Left ventricle myocardium superior (tissue), 1 donor: ENCODE data around the gene RNF4. TPM values are rescaled to one million over a fixed set of nuclear protein-coding genes. Genes with fewer than 3 reads are reported as not detected.
A peak's percentile ranks its signal among the peaks of the same experiment; 100 is the strongest.

Experiments
- ATAC-seq: fragments of 200-7000 bp; cut with Tn5 transposase; one replicate; pipeline ENCODE4 v1.9.1; 2020; ENCODE audit warnings: mild to moderate bottlenecking, moderate library complexity
- DNase-seq: peaks from one replicate; pipeline ENCODE4 v3.0.0-alpha.2; 2020
- intact Hi-C: fragments of 100-400 bp; cut with micrococcal nuclease; formaldehyde crosslinking; loops from one replicate; pipeline ENCODE4 v1.11.0; 2022
- total RNA-seq: library from RNA; stranded (reverse); fragmentation: NEBNext Ultra II Directional; extraction: Animal tissue kit (Norgen Biotek cat#: 25700); gene quantifications from one replicate; pipeline ENCODE4 v1.2.1, GENCODE V29; 2021
- donor health status: DM: no; HTN: yes; CAD: no; lungs with severe emphysema.

RNF4 gene
- total RNA-seq, 1 donor from 2014 or later = 26.1 TPM

DNA sequence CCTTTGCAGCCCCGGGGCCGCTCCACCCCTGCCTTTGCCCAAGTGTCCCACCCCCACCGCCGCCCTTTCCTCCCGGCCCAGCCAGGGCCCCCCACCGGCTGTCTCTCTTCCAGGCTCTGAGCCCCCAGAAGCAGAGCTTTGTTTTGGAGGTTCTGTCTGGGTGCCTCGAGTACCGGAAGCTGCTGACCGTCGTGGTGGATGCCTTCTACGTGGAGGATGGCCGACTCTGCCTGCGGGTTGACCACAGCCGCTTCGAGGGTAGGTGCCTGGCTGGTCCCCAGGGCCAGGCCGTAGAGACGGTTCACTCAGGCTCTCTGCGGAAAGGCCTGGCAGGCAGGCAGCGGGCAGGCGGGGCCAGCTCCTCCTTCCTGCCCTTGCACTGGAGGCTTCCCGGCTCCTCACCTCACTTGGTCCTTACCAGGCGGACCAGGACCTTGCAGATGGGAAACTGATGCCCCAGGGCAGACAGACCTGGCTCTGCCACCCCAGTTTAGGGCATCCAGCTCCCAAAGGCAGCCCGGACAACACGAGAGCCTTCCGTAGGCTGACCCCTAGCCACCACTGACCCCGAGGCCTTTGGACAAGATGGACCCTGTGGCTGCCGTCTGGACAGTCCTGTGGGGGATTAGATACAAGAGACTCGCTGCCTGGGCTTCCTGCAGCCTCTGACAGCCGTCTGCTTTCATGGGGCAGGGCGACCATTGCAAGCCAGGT is 32.0 kb upstream of the RNF4 start:
- intact Hi-C loops = no loop called here
- no peak for ATAC-seq
- DNase-seq = no peak

DNA sequence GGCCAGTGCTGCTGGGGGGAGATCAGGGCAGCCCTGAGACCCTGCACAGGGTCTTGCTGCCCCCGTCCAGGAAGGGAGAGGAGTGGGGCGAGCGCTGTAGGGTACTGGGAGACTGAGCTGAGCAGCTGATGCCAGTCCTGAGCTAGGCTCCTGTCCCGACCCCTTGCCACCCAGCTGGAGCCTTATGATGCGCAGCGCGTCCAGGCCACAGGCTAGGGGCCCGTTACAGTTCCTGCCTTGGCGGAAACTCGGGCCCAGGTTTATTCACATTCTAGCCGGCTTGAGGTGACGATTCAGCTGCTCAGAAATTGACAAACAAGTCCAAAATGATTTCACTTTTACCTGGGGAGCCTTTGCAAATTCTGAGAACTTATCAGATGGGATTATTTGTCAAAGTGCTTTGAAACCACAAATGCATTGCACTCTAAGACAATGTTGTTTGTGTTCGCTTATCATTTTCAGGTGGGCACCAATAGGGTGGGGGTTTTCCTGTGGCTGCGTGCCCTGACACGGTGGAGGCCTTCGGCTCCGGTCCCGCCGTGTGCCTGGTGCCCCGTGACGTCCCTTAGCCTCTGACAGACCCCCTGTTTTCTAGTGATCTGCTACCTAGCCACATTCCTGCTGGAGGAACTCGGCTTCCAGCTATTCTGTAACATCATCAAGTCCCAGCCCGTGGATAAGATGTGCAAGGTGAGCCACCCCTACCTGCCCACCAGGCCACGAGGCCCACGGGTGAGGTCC is 31.3 kb upstream of the RNF4 start:
- ATAC-seq (no peak), DNase-seq (no peak)
- intact Hi-C loops = no loop called here

DNA sequence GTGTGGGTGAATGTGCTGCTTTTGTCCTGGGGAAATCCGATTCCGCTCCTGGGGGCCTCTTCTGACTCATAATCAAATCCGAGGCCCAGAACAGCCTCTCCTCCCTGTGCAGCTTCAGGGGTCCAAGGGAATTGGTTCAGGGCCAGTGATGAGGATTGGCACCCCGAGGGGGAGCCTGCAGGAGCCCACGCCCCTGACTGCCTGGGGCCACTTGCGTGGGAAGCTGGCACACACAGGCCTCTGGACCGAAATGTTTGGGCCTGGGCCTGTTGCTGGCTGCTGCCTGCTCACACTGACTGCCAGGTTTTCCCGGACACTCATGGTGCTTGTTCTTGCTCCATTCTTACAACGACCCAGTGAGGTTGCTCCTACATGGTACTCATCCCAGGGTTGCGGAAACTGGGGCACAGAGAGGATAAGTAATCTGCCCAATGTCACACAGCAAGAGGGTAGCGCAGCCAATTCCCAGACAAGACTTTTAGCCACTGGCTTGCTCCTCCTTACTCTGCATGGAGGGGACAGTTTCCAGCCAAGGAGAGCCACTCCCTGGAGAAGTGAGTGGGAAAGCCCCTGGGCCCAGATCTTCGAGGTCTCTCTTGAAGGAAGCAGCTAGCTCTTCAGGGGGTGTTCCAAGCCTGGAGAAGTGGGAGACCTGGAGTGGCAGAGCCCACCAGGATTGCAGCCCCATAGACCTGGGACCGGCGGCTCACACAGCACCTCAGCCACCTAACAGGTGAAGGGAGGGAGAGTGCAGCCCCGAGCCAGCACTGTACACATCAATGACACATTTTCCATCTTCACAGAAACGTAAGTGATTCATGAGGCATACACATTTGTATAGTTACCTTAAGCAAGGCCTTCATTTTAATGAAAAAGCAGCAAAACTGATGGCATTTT is 29.8 kb upstream of the RNF4 start:
- intact Hi-C loops = no loop called here
- no peak for ATAC-seq
- DNase-seq = no peak

DNA sequence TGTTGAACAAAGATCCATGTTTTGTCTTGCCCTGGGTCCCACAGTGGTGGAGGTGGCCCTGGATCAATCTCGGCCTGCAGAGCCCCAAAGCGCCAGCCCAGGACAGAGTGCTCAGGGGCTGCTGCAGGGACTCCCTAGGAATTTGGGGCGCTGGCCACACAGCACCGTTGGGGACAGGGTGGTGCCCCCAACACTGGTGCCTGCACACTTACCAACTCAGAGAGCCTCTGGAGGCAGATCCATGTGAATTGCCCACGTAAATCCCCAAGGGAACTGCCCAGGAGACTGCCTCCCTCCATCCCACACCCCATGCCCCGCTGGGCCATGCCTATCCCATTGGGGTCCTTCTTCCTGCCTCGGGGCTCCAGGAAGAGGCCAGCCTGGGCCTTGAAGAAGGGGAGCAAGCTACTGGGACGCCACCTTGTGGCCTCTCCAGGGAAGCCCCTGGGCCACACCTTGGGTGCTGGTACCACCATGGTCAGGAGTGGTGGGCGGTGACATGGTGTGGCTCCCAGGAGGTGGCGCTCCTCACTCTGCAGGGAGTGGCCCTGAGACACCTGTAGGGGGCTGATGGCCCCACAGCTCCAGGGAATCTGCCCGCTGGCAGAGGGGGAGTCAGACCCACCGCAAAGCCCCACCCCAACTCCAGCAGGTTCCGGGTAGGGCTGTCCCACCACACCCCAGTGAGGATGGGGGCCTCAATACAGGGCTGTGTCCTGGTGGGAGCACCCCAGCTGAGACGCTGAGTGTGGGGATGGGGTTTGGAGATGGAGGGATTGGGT is 27.3 kb upstream of the RNF4 start:
- intact Hi-C loops = no loop called here
- DNase-seq (peak; percentile 71), ATAC-seq (peak; percentile 83)

DNA sequence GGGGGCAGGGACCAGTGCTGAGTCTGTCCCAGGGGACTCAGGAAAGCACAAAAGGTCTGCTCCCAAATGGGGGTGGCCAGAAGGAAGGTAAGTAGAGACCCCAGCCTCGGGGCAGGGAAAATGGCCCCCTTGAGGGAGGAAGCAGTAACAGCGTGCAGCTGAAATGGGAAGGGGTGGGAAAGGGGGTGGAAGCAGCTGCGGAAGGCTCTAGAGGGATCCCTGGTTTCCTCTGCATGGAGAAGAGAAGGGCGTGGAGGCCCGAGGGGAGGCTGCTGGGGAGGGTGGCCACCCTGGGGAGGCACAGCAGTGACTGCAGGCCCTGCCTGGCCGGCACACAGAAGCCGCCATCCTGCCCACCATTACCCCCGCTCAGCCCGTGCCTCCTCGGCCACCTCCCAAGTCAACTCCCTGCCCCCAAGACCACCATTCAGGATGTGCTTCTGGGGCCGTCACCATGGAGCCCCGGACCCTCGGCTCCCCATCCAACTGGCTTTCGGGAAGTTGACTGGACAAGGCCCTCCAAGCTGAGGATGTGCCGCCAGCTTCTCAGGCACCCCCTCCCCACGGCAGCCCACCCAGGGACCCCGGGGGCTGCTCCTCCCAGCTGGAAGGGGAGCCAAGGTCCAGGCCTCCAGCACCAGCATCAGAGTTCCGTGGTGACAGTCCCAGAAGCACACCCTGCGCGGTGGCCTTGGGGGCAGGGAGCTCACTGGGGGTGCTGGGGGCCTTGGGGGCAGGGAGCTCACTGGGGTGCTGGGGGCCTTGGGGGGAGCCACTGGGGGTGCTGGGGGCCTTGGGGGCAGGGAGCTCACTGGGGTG is 26.5 kb upstream of the RNF4 start:
- DNase-seq = no peak
- ATAC-seq = no peak
- intact Hi-C loops = no loop called here

DNA sequence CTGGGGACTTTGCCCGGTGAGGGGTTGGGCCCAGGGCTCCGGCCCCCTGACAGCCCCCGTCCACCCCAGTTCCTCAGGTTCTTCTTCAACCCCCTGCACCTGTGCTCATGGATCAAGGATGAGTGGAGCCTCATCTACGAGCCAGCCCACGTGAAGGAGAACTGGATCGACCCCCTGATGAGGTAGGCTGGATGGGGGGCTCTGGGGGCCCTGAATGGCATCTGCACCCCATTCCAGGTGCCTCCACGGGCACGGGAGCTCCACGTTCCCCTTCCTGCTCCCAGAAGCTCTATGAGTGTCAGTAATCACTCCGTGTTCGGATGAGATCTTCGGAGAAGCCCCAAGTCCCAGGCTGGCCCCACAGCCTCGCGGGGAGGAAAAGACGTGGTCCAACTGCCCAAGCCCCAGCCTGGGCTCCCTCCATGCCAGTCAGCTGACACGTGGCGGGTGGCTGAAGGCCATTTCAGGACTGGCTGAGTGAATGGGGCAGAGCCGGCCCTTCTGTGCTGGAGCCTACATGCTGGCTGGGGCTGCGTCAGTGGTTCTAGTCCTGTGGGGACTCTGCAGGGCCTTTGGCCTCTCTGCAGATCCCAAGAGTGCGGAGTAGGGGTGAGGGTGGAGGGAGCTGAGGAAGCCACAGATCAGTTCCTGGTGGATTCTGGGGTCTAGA is 25.7 kb upstream of the RNF4 start:
- intact Hi-C loops = no loop called here
- ATAC-seq = no peak
- no peak for DNase-seq

DNA sequence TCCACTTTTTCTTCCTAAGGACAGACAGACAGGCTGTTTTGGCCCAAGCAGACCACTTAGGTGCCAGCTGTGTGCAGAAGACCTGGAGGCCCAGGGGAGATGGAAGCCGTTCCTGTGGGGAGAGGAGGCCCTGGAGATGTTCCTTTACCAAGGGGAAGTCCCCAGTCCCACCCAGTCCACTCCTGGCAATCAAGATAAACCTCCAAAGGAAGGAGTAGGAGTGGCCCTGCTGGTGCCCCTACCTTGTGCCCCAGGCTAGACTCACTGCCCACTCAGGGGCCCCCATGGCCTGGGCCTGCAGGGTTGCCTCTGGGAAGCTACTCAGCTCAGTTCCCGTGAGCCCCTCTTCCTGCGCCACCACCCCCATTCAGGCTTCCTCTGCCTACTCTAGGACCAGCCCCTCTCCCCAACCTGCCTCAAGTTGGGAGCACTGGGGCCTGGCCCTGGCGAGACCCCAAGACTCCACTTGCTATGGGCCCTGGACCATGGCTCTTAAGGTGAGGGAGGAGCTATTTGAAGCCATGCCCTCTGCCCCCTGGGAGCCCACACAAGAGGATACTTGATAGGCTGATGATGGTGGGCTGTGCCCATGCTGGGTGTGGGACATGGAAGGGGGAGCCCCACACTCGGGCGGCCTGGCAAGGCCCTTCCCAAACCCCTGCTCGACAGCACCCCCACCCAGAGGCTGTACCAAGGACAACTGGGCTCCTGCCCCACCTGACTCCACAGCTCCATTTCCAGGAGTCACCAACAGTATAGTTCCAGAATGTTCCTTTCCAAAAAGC is 24.8 kb upstream of the RNF4 start:
- DNase-seq = no peak
- ATAC-seq = no peak
- intact Hi-C loops = no loop called here

DNA sequence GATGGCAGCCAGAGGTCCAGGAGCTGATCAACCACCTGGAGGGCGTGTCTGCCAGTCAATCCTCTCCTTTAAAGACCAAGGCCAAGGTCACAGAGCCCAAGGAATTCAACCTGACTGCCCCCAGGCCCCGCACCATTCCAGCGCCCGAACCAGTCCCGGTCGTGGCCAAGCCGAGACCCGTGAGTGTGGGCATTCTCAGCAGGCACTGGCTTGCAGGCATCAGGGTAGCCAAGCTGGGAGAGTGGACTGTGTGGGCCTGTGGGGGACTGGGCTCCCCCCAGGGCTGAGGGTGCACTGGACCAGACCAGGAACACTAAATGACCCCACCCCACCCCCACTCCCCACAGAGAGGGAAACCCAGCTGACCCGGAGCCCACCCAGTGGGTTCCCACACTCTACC is 23.8 kb upstream of the RNF4 start:
- intact Hi-C loops = no loop called here
- DNase-seq = no peak
- no peak for ATAC-seq

DNA sequence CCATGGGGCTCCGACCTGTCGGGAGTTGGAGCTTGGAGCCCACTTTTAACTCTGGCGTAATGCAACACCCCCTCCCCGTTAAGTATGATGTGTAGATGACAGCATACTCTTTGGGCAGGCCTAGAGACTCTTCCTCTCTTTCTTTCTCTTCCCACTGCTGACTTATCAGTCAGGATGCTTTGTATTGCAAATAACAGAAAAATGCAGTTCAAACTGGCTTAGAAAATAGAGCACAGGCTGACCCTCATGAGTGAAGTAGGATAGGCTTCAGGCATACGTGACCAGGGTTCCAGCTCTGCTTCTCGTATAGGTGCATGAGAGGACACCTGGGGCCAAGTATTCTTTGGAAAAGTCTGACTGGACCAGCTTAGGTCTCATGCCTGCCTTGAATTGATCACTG is 23.3 kb upstream of the RNF4 start:
- intact Hi-C loops = no loop called here
- DNase-seq (no peak), ATAC-seq (no peak)

DNA sequence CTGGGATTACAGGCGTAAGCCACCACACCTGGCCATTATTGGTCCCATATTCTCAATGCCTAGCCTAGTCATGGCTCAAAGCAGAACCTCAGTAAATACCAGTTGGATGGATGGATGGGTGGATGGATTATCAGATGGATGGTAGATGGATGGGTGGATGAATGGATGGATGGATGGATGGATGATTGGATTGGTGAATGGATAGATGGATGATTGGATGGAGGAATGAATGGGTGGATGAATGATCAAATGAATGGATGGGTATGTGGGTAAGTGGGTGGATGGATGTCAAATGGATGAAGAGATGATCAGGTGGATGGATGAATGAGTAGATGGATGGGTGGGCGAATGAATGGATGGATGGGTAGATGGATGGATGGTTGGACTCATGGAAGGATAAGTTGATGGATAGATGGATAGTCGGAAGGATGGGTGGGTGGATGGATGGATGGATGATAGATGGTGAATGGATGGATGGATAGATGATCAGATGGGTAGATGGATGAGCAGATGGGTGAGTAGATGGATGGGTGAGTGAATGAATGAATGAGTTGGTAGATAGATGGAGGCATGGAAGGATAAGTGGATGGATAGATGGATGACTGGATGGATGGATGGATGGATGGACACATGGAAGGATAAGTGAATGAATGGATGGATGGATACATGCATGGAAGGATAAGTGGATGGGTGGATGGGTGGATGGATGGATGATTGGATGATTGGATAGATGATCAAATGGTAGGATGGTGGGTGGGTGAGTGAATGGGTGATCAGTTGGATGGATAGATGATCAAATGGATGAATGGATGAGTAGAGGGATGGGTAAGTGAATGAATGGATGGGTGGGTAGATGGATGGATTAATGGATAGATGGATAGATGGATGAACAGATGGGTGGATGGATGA is 22.0 kb upstream of the RNF4 start:
- DNase-seq = no peak
- intact Hi-C loops = no loop called here
- no peak for ATAC-seq

DNA sequence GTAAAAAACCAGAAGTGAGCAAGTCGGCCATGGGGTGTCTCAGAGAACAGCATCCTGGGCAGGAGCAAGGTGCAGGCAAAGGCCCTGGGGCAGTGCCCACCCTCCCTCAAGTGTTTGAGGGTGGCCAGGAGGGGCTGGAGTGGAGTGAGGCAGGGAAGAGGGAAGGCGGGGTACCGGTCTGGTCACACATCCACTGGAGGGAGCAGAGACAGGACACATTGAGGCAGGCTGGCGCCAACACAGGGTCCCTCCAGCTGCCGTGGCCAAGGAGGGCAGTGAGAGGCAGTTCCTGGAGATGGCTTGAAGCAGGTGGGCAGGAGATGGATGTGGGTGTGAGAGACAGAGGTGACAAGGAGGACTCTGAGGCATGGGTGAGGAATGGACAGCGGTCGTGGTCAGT is 20.3 kb upstream of the RNF4 start:
- ATAC-seq = no peak
- intact Hi-C loops = no loop called here
- DNase-seq = no peak

DNA sequence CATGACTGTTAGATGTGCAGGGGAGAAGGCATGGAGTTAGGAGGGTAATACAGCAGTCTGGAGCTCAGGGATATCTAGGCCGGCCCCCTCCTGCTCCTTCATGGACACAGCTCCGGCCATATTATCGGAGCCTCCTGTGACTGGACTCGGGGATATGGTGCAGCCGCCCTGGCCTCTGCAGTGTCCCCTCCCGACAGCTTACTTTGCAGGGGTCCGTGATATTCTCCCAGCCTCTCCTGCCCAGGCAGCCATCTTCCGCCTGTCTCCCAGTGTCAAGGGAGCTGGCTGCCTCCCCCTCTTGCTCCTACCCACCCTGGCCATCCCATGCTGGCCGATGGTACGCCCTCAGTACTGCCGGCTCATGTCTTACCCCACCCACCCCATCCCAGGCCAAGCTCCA is 19.9 kb upstream of the RNF4 start:
- DNase-seq (no peak), ATAC-seq (no peak)
- intact Hi-C loops = no loop called here

DNA sequence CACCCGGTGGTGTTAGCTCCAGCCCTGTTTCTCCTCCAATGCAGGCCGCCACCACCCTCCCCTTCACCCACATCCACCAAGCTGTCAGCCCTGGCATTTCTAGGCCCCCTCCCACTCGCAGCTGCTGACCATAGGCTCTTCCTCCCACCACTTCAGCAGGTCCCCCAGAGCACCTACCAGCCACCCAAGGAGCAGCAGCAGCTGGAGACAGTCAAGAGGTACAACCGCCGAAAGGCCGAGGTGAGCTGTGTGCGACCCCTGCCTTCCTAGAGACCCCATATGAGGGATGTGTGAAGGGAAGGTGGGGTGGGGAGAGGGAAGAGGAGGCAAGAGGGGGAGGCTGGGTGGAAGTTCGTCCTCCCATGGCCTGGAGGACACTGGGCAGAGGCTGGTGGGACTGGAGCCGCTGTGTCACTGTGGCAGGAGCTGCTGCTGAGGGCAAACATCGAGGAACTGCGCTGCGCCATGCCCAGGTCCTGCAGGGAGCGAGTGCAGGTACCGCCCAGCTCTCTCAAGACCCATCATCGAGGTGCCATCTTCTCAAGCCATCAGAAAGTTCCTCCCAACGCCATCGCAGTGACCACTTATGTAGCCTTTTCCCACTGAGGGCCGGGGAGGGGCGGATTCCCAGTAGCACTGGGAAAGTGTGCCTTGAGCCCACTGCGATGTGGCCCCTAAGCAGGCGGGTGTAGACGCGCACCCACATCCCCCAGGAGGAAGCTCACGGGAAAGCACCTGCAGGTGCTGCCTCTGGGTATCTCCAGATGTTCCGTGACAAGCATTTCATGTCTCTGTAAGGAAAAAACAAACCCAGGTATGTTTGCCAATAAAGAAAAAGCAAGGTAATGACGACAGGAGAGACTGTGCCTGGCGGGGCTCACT is 19.2 kb upstream of the RNF4 start:
- no peak for DNase-seq
- intact Hi-C loops = loop anchor here (10.0 kb wide), 1 partner anchor 525 kb away; no protein-coding TSS in a partner anchor
- no peak for ATAC-seq

DNA sequence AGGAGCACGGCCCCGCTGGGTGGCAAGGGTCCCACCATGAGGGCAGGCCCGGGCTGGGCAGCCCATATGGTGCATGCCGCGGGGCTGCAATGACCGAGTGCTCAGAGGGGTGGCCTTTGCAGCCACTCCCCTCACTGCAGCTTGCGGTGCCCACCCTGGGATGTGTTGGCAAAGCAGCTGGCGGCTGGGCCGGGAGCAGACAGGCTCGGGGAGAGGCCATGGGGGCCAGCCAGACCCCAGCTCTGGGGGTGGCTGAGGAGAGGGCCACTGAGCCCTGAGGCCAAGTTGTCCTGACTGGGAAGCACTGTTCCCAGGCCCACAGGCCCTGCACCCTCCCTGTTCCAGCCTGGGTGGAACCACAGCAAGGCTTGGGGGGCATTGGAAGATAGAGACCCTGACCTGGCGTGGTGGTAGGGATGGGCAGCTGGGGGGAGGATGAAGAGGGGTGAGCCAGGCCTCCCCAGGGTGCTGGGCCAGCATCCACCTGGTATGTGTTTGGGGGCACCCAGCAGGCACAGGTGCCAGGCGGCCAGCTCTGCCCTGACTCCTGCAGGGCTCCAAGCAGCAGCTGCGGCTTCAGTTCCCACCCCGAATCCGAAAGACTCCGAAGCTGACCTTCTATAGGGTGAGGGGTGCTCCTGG is 18.4 kb upstream of the RNF4 start:
- intact Hi-C loops = loop anchor here (10.0 kb wide), 1 partner anchor 526 kb away; no protein-coding TSS in a partner anchor
- no peak for ATAC-seq
- DNase-seq = no peak
